GM18858 (cell line): ENCODE data around the gene HMOX2.

ENCODE experiments used
- ATAC-seq: cut with Tn5 transposase; IDR thresholded peaks from one replicate; pipeline ENCODE4 v1.9.1; 2021; ENCODE audit not compliant: unreplicated experiment

The HMOX2 gene

GRCh38 chr16:4499196-4499555 lies 23.0 kb downstream of the HMOX2 start:
- ATAC-seq: no peak

GRCh38 chr16:4500272-4500671 lies 24.1 kb downstream of the HMOX2 start:
- ATAC-seq: no peak

DNA sequence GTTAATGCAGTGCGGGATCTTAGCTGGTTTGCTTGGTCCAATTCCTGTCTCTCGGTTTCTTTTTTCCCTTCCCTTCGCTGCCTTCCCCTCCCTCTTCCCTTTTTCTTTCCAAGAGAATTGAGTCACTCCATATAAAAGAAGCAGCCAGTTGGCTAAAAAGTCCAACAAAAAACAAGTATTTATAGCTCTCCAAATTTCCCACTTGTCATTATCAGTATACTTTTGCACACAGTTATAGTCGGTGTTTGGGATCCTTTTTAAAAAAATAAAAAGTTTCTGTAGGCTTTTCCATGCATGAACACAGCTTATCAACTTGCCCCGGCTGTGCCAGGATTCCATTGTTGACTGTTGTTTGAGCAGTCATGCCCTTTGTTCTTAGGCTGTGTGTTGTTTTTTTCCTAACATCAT lies 24.9 kb downstream of the HMOX2 start:
- ATAC-seq: no peak

GRCh38 chr16:4505356-4506147 lies 29.4 kb downstream of the HMOX2 start:
- ATAC-seq: no peak

GRCh38 chr16:4506450-4506849 lies 30.3 kb downstream of the HMOX2 start:
- no peak for ATAC-seq

DNA sequence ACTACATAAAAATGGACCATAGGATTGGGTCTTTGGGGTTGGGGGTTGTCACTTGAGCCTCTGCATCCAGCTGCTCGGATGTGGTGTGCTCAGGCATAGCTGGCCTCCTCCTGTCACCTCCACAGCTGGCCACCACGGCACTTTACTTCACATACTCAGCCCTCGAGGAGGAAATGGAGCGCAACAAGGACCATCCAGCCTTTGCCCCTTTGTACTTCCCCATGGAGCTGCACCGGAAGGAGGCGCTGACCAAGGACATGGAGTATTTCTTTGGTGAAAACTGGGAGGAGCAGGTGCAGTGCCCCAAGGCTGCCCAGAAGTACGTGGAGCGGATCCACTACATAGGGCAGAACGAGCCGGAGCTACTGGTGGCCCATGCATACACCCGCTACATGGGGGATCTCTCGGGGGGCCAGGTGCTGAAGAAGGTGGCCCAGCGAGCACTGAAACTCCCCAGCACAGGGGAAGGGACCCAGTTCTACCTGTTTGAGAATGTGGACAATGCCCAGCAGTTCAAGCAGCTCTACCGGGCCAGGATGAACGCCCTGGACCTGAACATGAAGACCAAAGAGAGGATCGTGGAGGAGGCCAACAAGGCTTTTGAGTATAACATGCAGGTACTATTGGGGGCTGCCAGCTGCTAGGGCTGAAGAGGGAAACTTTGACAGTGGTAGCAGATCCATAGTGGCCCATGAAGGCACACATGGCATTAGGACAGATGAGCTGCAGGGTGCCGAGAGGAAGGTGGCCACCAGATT lies 31.6 kb downstream of the HMOX2 start:
- ATAC-seq: no peak

DNA sequence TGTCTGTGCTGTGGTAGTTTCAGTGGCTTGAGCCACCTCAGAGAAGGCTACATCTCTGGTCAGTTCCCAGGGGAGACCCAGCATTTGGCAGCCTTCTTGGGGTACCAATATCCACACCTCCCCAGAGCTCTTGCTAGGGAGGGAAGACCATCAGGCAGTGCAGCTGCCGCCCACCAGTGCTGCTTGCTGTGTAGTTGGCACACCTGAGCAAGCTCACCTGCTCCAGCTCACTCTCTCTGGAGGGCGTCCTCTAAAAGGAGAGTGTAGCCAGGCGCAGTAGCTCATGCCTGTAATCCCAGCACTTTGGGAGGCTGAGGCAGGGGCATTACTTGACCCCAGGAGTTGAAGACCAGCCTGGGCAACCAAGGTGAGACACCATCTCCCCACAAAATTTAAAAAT lies 32.6 kb downstream of the HMOX2 start:
- no peak for ATAC-seq

GRCh38 chr16:4509420-4509819 lies 33.2 kb downstream of the HMOX2 start:
- ATAC-seq: no peak

GRCh38 chr16:4510131-4510530 lies 33.9 kb downstream of the HMOX2 start:
- no peak for ATAC-seq

DNA sequence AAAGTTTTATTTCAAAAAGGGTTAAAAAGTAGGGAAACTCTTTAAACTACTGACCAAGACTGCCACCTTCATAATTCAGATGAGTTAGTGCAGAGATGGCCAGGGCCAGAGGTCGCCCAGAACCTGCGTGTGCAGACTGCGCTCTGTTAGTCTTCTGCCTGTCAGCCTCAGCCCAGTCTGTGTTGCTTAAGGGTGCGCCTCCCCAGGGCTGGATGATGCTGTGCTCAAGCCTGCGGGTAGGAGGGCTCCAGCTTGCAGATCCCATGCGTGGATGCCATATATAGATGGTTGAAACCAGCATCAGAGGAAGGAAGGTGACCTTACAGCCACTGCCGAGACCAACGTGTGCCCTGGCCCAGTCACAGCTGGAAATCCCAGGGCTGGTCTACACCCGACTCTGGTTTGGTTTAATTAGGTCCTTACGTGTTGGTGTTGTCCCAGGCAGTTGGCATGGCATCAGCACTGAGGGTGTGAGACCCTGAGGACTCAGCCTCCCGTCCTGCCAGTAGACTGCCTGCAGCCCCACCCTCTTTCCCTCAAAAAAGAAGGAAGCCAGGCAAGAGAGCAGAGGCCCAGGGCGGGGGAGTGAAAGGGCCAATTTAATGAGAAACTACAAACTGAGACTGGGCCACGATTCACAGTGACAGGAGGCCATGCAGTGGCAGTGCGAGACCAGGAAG lies 34.7 kb downstream of the HMOX2 start:
- no peak for ATAC-seq

- ATAC-seq: no peak
Observed at GRCh38 chr16:4511441-4512082, 35.4 kb downstream of the HMOX2 start.

- no peak for ATAC-seq
Observed at GRCh38 chr16:4512473-4512872, 36.3 kb downstream of the HMOX2 start.

DNA sequence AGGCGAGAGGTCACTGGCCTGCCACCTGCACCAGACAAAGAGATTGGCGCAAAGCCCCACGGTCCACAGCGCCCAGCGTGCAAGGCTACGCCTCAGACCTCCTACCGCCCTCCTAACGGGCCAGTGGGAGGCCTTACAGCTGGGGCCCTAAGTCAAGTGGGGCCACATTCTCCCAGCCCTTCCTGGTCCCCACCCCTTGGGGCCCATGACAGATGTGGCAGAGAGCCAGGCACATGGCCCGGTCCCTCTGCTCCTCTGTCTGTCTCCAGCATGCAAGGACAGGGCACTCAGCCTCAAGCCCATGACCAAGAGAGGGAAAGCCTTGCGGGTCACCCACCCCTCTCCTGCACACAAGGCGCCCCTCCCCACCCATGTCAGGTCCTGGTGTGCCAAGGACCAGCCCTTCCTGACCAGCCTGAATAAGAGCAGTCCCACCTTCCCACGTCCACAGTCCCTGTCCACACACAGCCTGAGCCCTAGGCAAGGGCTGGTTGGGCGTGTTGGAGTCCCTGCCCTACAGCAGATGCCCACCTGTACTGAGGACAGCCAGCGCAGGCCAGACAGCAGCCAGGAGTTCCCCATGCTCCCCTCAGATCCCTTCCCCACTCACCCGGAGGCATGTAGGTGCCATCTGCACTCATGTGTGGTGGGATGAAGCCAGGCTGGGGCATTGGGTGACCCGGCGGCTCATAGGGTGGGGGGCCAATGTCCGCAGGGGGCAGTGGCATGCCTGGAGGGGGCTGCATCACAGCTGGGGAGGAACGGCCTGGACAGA lies 37.1 kb downstream of the HMOX2 start:
- ATAC-seq: no peak

- no peak for ATAC-seq
Observed at GRCh38 chr16:4513881-4514280, 37.7 kb downstream of the HMOX2 start.

- no peak for ATAC-seq
Observed at GRCh38 chr16:4514606-4515005, 38.4 kb downstream of the HMOX2 start.

- peak; percentile 85 for ATAC-seq
Observed at GRCh38 chr16:4515611-4516233, 39.5 kb downstream of the HMOX2 start.

- no peak for ATAC-seq
Observed at GRCh38 chr16:4517812-4518680, 41.8 kb downstream of the HMOX2 start.

DNA sequence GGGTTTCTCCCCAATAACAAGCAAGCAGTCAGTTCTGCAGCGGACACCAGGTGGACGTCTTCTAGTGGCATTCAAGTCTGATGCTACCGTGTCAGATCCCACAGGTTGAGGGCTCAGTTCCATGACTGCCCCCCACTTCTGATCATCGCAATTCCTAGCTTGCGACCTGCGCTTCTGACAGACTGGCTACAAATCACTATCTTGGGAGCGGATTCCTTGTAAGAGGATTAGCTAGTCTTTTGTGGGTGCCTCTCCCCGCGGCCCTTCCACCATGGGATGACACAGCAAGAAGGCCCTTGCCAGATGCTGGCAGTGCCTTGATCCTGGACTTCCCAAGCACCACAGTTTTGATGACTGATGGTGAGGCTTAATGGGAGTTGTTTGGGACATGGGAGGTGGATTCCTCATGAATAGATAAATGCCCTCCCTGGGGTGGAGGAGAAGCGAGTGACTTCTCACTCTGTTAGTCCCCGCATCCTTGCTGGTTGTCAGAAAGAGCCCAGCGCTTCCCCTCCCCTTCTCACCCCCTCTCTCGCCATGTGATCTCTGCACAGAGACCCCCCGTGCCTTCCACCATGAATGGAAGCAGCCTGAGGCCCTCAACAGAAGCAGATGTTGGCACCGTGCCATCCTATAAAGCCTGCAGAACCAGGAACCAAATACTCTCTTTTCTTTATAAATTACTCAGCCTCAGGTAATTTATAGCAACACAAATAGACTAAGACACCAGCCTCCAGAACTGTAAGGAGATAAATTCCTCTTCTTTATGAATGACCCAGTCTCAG lies 43.3 kb downstream of the HMOX2 start:
- no peak for ATAC-seq

GRCh38 chr16:4520913-4521312 lies 44.7 kb downstream of the HMOX2 start:
- ATAC-seq: no peak
